GM12878 (cell line): ENCODE data around the gene ITSN1. TPM values are rescaled to one million over a fixed set of nuclear protein-coding genes. Genes with fewer than 3 reads are reported as not detected.

Source experiments
- ATAC-seq: fragments of 200-7000 bp; cut with Tn5 transposase; 3 replicates; pipeline ENCODE4 v1.9.1; 2020; ENCODE audit warnings: mild to moderate bottlenecking, moderate library complexity
- BruUV-seq: library from RNA; stranded (reverse); fragments of 400-500 nt; replicated peaks from 2 replicates; lab custom pipeline; 2021; lab: Mats Ljungman, UMichigan
- CTCF ChIA-PET: fragments of 300-600 bp; sonication (Branson Sonifier 250); formaldehyde crosslinking; extraction: SDS; loops from one replicate; lab custom pipeline; 2021; ENCODE audit warnings: inconsistent platforms; lab: Yijun Ruan, JAX
- POLR2A ChIA-PET: fragments of 350-600 bp; formaldehyde crosslinking; extraction: SDS; loops from one replicate; lab custom pipeline; 2021; ENCODE audit warnings: inconsistent platforms; lab: Charles Lee
- RAD21 ChIA-PET: fragments of 300-600 bp; sonication (Branson Sonifier 250); formaldehyde crosslinking; loops from one replicate; lab custom pipeline; 2023; ENCODE audit warnings: antibody characterized with exemption; ENCODE audit not compliant: unreplicated experiment; lab: Charles Lee
- SMC1A ChIA-PET: fragments of 300-600 bp; sonication (Branson Sonifier 250); formaldehyde crosslinking; loops from one replicate; lab custom pipeline; 2023; ENCODE audit not compliant: unreplicated experiment, uncharacterized antibody; lab: Charles Lee
- DNase-seq: peaks from one replicate; pipeline ENCODE4 v3.0.0-alpha.2; 2011; ENCODE audit warnings: low read depth, low spot score
- FAIRE-seq: peaks from 3 replicates; lab custom pipeline; 2011; peaks lifted over from hg19 to GRCh38; lab: Jason Lieb, UNC
- H2AFZ ChIP-seq: 2 replicates; pipeline ENCODE4 v1.6.0; 2011; ENCODE audit warnings: low read depth, low read length, control low read depth; ENCODE audit not compliant: control insufficient read depth
- H3K27ac ChIP-seq: 2 replicates; pipeline ENCODE4 v1.5.1; 2011; ENCODE audit warnings: control low read depth; ENCODE audit not compliant: control insufficient read depth, insufficient read depth
- H3K27me3 ChIP-seq, 2 experiments: replicated peaks in 1 of 2; 2 replicates each; pipeline versions ENCODE4 v1.6.0 to v1.6.1; 2011; ENCODE audit warnings: low read length in 1 of 2; ENCODE audit not compliant: control insufficient read depth in 2 of 2, insufficient read depth in 2 of 2
- H3K36me3 ChIP-seq, 2 experiments: 2 replicates each; pipeline ENCODE4 v1.5.1; 2011; ENCODE audit warnings: low read length in 1 of 2; ENCODE audit not compliant: control insufficient read depth in 2 of 2, insufficient read depth in 2 of 2
- H3K4me1 ChIP-seq: 2 replicates; pipeline ENCODE4 v1.6.1; 2011; ENCODE audit warnings: mild to moderate bottlenecking, low read length, moderate library complexity, mixed read lengths; ENCODE audit not compliant: control insufficient read depth, insufficient read depth
- H3K4me2 ChIP-seq: 2 replicates; pipeline ENCODE4 v1.6.0; 2011; ENCODE audit warnings: control low read depth; ENCODE audit not compliant: control insufficient read depth, insufficient read depth
- H3K4me3 ChIP-seq: fragments of 200-600 bp; sonication (generic); 2 replicates; pipeline ENCODE4 v1.5.1; 2016
- H3K79me2 ChIP-seq: 2 replicates; pipeline ENCODE4 v1.6.0; 2011; ENCODE audit warnings: low read length; ENCODE audit not compliant: control insufficient read depth, insufficient read depth
- H3K9ac ChIP-seq: 2 replicates; pipeline ENCODE4 v1.8.0; 2011; ENCODE audit warnings: low read length, control low read depth, mixed read lengths; ENCODE audit not compliant: control insufficient read depth, insufficient read depth
- H3K9me3 ChIP-seq: replicated peaks from 3 replicates; pipeline ENCODE4 v1.5.1; 2011; ENCODE audit warnings: mild to moderate bottlenecking, low read length; ENCODE audit not compliant: control insufficient read depth, insufficient read depth
- H4K20me1 ChIP-seq: 2 replicates; pipeline ENCODE4 v1.6.0; 2011; ENCODE audit not compliant: control insufficient read depth, insufficient read depth
- BACH1 ChIP-seq: fragments of 450-650 bp; IDR thresholded peaks from 2 replicates; pipeline ENCODE4 v1.6.1; 2017; ENCODE audit warnings: mild to moderate bottlenecking, borderline replicate concordance
- BRCA1 ChIP-seq: IDR thresholded peaks from 2 replicates; pipeline ENCODE4 v1.6.1; 2011; ENCODE audit warnings: low read depth, low read length, improper control_type of control experiment
- CREB1 ChIP-seq: IDR thresholded peaks from 2 replicates; pipeline ENCODE4 v1.6.1; 2012; ENCODE audit warnings: low read depth, mild to moderate bottlenecking, inconsistent platforms
- EED ChIP-seq: sonication (generic); IDR thresholded peaks from 2 replicates; pipeline ENCODE4 v1.6.1; 2016; ENCODE audit warnings: antibody characterized with exemption, low read depth
- EP300 ChIP-seq, 2 experiments: fragments of 150-350 bp in 1 of 2; IDR thresholded peaks; 2 replicates each; pipeline ENCODE4 v1.6.1; 2011 to 2012; ENCODE audit warnings: low read depth in 2 of 2, low read length in 2 of 2, borderline replicate concordance in 1 of 2, improper control_type of control experiment in 1 of 2, inconsistent platforms in 1 of 2; ENCODE audit not compliant: control insufficient read depth in 1 of 2
- NBN ChIP-seq: fragments of 450-650 bp; IDR thresholded peaks from 2 replicates; pipeline ENCODE4 v1.6.1; 2016
- PML ChIP-seq: IDR thresholded peaks from 2 replicates; pipeline ENCODE4 v1.6.1; 2012; ENCODE audit warnings: low read length, inconsistent platforms
- POLR2AphosphoS2 ChIP-seq: IDR thresholded peaks from 2 replicates; pipeline ENCODE4 v1.6.1; 2011; ENCODE audit warnings: low read depth, mild to moderate bottlenecking, low read length, improper control_type of control experiment, moderate library complexity
- SREBF1 ChIP-seq: IDR thresholded peaks from 2 replicates; pipeline ENCODE4 v1.6.1; 2012; ENCODE audit warnings: mild to moderate bottlenecking, low read length
- SRF ChIP-seq, 2 experiments: IDR thresholded peaks; 2 replicates each; pipeline ENCODE4 v1.6.1; 2011; ENCODE audit warnings: low read depth in 2 of 2, low read length in 2 of 2, mild to moderate bottlenecking in 1 of 2, moderate library complexity in 1 of 2
- TCF12 ChIP-seq: IDR thresholded peaks from 2 replicates; pipeline ENCODE4 v1.6.1; 2011; ENCODE audit warnings: low read depth, mild to moderate bottlenecking, low read length
- TCF3 ChIP-seq: IDR thresholded peaks from 2 replicates; pipeline ENCODE4 v1.6.1; 2012; ENCODE audit warnings: low read depth, mild to moderate bottlenecking, low read length, borderline replicate concordance; ENCODE audit not compliant: insufficient read depth
- ZNF217 ChIP-seq: fragments of 450-650 bp; IDR thresholded peaks from 2 replicates; pipeline ENCODE4 v1.6.1; 2017; ENCODE audit warnings: antibody characterized with exemption, mild to moderate bottlenecking
- WGBS: methylation state at CpG from one replicate; pipeline ENCODE4 v1.1.6; 2016; ENCODE audit warnings: low lambda C conversion rate; ENCODE audit not compliant: insufficient replicate concordance, insufficient coverage; ENCODE audit errors: missing lambda C conversion rate; 5-methylcytosine and 5-hydroxymethylcytosine counted together
- in situ Hi-C: fragments of 300-500 bp; cut with MboI; formaldehyde crosslinking; loops from 9 replicates; pipeline ENCODE4 v1.14.3; 2018; ENCODE audit warnings: mixed read lengths
- intact Hi-C: fragments of 100-400 bp; cut with micrococcal nuclease; formaldehyde crosslinking; loops from one replicate; pipeline ENCODE4 v1.14.2; 2022; ENCODE audit not compliant: unreplicated experiment
- polyA plus RNA-seq, 11 experiments: library from polyadenylated mRNA; depleted of rRNA in 4 of 11; unstranded in 6 of 11; stranded (reverse) in 5 of 11; fragments of >200 nt; fragmentation: Nextera tagmentation in 4 of 11; fragmentation: Illumina TruSeq in 1 of 11; extraction: Ambion mirVana in 4 of 11; extraction: Trizol in 1 of 11; gene quantifications; 1 replicate in 1 of 11; 2 replicates in 10 of 11; pipeline versions ENCODE4 v1.2.1 to v1.2.3, GENCODE V29; 2011 to 2016; ENCODE audit warnings: inconsistent platforms in 2 of 11, missing spikeins in 2 of 11, low read depth in 1 of 11
- total RNA-seq, 4 experiments: library from RNA; depleted of rRNA in 3 of 4; stranded (reverse); fragments of >200 nt in 3 of 4; fragmentation: Illumina TruSeq in 1 of 4; extraction: Trizol in 1 of 4; gene quantifications; 2 replicates each; pipeline versions ENCODE4 v1.2.1 to v1.2.3, GENCODE V29; 2013 to 2021
- TF ChIP-seq, protein P1 (sequence below), 3 experiments: IDR thresholded peaks in 2 of 3; conservative IDR thresholded peaks in 1 of 3; 2 replicates each; pipeline ENCODE4 v1.5.1; 2011; ENCODE audit warnings: low read depth in 3 of 3, low read length in 3 of 3, mild to moderate bottlenecking in 3 of 3, control low read depth in 2 of 3, moderate library complexity in 2 of 3, inconsistent platforms in 1 of 3, mixed read lengths in 1 of 3; ENCODE audit not compliant: control insufficient read depth in 2 of 3, insufficient read depth in 1 of 3; ENCODE audit errors: extremely low read depth in 1 of 3
- TF ChIP-seq, protein P2 (sequence below): fragments of 450-650 bp; IDR thresholded peaks from 2 replicates; pipeline ENCODE4 v1.6.1; 2016; ENCODE audit warnings: mild to moderate bottlenecking, moderate library complexity, borderline replicate concordance
- TF ChIP-seq, protein P3 (sequence below): fragments of 150-350 bp; IDR thresholded peaks from 2 replicates; pipeline ENCODE4 v1.6.1; 2014; ENCODE audit warnings: mild to moderate bottlenecking, low read depth, low read length

Gene ITSN1
- total and polyA plus RNA-seq, 10 of the 15 experiments (the other 5 are each of a cell fraction or from before 2014, with no cell fraction given), result 0.89 to 10.6 (median 4.8) TPM

DNA sequence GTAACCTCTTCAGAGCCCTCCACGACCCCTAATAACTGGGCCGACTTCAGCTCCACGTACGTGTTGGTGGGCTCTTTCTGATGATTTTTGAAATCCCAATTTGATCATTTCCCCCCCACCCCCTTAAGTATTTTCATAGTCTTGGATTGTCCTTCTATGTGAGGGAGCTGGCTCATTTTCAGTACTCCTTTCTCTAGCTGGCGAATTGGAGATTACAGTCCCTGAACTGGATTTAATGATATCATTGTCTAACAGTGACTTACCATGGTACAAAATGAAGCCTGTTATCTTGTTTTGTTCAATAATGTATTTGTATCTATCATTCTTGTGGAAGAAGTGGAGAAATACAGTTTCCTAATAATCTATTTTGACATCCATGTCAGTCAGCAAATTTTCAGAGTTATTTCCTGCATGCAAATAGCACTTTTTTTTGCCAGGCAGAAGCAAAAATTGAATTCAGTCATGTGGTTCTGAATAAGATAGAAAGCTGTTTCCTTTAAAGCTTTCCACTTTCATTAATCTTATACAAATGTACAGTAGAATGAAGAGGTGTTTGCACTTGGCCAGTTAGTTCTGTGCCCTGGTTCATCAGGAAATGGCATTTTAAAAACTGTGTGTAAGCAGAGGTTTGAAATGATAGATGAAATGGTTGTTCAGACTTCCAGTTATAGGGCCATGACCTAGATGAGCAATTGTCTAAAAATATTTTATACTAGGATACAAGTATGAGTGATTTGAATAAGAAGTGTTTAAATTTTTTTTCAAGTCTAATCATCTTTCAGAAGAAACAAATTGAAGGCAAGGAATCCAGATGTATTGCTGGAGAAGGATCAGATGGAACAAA is 169.1 kb downstream of the ITSN1 start:
- ChIA-PET POLR2A (interaction anchor here (0.6 kb wide), 2 partner anchors 31 to 87 kb away, joined by 3 to 6 read pairs; no protein-coding TSS in a partner anchor), RAD21 (no interaction called here), CTCF (no interaction called here), SMC1A (interaction anchor here (0.7 to 1.5 kb wide), 2 partner anchors 13 to 488 kb away, joined by 3 read pairs; no protein-coding TSS in a partner anchor)
- intact Hi-C loops, result no loop called here
- no TSS peak for BruUV-seq
- Histone ChIP-seq H3K4me2 (no peak overlapping the region), H3K27me3 (no peaks in the 10 kb centered on the region), H4K20me1 (no peaks in the 10 kb centered on the region), H3K4me3 (no peak overlapping the region), H3K9ac (no peak overlapping the region), H3K9me3 (no peaks in the 10 kb centered on the region), H3K79me2 (no peaks in the 10 kb centered on the region), H3K36me3 (no peaks in the 10 kb centered on the region), H2AFZ (no peak overlapping the region), H3K27ac (no peak overlapping the region), H3K4me1 (no peaks in the 10 kb centered on the region)
- FAIRE-seq (no peak), ATAC-seq (no peak), DNase-seq (no peak)
- in situ Hi-C loops, result no loop called here
- 24% methylated on average over 5 of the region's 5 CpGs for WGBS
- TF ChIP-seq TCF12 (no peak), PML (no peak), SREBF1 (no peak), ZNF217 (no peak), TCF3 (no peak), BRCA1 (no peak), NBN (no peak), POLR2AphosphoS2 (no peak), EP300 (IDR thresholded peaks at IDR 0.05; ENCODE audit: borderline replicate concordance in 1 of 2, control insufficient read depth in 1 of 2, low read depth in 2 of 2, low read length in 2 of 2) (no peak), EED (no peak), CREB1 (no peak), BACH1 (no peak), SRF (IDR thresholded peaks at IDR 0.05; ENCODE audit: low read depth in 2 of 2, low read length in 2 of 2) (no peak)
- TF ChIP-seq, protein P1, sequence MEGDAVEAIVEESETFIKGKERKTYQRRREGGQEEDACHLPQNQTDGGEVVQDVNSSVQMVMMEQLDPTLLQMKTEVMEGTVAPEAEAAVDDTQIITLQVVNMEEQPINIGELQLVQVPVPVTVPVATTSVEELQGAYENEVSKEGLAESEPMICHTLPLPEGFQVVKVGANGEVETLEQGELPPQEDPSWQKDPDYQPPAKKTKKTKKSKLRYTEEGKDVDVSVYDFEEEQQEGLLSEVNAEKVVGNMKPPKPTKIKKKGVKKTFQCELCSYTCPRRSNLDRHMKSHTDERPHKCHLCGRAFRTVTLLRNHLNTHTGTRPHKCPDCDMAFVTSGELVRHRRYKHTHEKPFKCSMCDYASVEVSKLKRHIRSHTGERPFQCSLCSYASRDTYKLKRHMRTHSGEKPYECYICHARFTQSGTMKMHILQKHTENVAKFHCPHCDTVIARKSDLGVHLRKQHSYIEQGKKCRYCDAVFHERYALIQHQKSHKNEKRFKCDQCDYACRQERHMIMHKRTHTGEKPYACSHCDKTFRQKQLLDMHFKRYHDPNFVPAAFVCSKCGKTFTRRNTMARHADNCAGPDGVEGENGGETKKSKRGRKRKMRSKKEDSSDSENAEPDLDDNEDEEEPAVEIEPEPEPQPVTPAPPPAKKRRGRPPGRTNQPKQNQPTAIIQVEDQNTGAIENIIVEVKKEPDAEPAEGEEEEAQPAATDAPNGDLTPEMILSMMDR (IDR thresholded peaks at IDR 0.05 in 2 of 3, conservative IDR thresholded peaks at IDR 0.05 in 1 of 3; ENCODE audit: control insufficient read depth in 2 of 3, extremely low read depth in 1 of 3, insufficient read depth in 1 of 3, low read depth in 3 of 3, low read length in 3 of 3), result no peak
- TF ChIP-seq, protein P2, sequence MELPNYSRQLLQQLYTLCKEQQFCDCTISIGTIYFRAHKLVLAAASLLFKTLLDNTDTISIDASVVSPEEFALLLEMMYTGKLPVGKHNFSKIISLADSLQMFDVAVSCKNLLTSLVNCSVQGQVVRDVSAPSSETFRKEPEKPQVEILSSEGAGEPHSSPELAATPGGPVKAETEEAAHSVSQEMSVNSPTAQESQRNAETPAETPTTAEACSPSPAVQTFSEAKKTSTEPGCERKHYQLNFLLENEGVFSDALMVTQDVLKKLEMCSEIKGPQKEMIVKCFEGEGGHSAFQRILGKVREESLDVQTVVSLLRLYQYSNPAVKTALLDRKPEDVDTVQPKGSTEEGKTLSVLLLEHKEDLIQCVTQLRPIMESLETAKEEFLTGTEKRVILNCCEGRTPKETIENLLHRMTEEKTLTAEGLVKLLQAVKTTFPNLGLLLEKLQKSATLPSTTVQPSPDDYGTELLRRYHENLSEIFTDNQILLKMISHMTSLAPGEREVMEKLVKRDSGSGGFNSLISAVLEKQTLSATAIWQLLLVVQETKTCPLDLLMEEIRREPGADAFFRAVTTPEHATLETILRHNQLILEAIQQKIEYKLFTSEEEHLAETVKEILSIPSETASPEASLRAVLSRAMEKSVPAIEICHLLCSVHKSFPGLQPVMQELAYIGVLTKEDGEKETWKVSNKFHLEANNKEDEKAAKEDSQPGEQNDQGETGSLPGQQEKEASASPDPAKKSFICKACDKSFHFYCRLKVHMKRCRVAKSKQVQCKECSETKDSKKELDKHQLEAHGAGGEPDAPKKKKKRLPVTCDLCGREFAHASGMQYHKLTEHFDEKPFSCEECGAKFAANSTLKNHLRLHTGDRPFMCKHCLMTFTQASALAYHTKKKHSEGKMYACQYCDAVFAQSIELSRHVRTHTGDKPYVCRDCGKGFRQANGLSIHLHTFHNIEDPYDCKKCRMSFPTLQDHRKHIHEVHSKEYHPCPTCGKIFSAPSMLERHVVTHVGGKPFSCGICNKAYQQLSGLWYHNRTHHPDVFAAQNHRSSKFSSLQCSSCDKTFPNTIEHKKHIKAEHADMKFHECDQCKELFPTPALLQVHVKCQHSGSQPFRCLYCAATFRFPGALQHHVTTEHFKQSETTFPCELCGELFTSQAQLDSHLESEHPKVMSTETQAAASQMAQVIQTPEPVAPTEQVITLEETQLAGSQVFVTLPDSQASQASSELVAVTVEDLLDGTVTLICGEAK, result no peak
- TF ChIP-seq, protein P3, sequence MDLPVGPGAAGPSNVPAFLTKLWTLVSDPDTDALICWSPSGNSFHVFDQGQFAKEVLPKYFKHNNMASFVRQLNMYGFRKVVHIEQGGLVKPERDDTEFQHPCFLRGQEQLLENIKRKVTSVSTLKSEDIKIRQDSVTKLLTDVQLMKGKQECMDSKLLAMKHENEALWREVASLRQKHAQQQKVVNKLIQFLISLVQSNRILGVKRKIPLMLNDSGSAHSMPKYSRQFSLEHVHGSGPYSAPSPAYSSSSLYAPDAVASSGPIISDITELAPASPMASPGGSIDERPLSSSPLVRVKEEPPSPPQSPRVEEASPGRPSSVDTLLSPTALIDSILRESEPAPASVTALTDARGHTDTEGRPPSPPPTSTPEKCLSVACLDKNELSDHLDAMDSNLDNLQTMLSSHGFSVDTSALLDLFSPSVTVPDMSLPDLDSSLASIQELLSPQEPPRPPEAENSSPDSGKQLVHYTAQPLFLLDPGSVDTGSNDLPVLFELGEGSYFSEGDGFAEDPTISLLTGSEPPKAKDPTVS, result no peak
